B cell (primary cell): ENCODE measurements around the gene NOSTRIN. TPM values are rescaled to one million over a fixed set of nuclear protein-coding genes. Genes with fewer than 3 reads are reported as not detected.

Experiments used
- ATAC-seq: fragments of 200-7000 bp; cut with Tn5 transposase; one replicate; pipeline ENCODE4 v1.10.0; 2021; ENCODE audit warnings: low read depth, mild to moderate bottlenecking, moderate number of reproducible peaks, moderate library complexity
- CTCF ChIA-PET: fragments of 350-600 bp; sonication (Branson Sonifier 250); formaldehyde crosslinking; loops from one replicate; lab custom pipeline; 2021; ENCODE audit warnings: antibody characterized with exemption, inconsistent platforms; lab: Charles Lee
- POLR2A ChIA-PET: fragments of 350-600 bp; sonication (Branson Sonifier 250); formaldehyde crosslinking; loops from one replicate; lab custom pipeline; 2021; ENCODE audit warnings: antibody characterized with exemption; lab: Charles Lee
- DNase-seq: peaks from one replicate; pipeline ENCODE4 v3.0.0; 2013
- H2AFZ ChIP-seq: 2 replicates; pipeline ENCODE4 v1.6.1; 2012; ENCODE audit warnings: mild to moderate bottlenecking, low read depth, low read length; ENCODE audit not compliant: insufficient read depth, poor library complexity, severe bottlenecking
- H3K27ac ChIP-seq, 2 donors: 1 replicate in 1 of 2; 2 replicates in 1 of 2; pipeline ENCODE4 v1.5.1; 2012 to 2013; ENCODE audit warnings: low read length in 2 of 2, mild to moderate bottlenecking in 2 of 2, moderate library complexity in 1 of 2
- H3K27me3 ChIP-seq, 4 experiments: fragments of 200-600 bp in 1 of 4; sonication (generic) in 1 of 4; replicated peaks in 1 of 4; 1 replicate in 2 of 4; 2 replicates in 2 of 4; pipeline versions ENCODE4 v1.6.1 to v1.7.0; 2013 to 2016; ENCODE audit warnings: low read length in 3 of 4, mild to moderate bottlenecking in 2 of 4, mixed read lengths in 1 of 4, moderate library complexity in 1 of 4; ENCODE audit not compliant: insufficient read depth in 4 of 4, control insufficient read depth in 3 of 4; ENCODE audit errors: control extremely low read depth in 1 of 4
- H3K36me3 ChIP-seq, 2 experiments: replicated peaks in 1 of 2; 1 replicate in 1 of 2; 2 replicates in 1 of 2; pipeline versions ENCODE4 v1.6.1 to v1.7.1; 2013; ENCODE audit warnings: low read length in 1 of 2; ENCODE audit not compliant: insufficient read depth in 2 of 2, control insufficient read depth in 1 of 2; ENCODE audit errors: control extremely low read depth in 1 of 2, extremely low read depth in 1 of 2
- H3K4me1 ChIP-seq, 2 donors: fragments of 200-600 bp in 1 of 2; sonication (generic) in 1 of 2; 1 replicate in 1 of 2; 2 replicates in 1 of 2; pipeline versions ENCODE4 v1.5.1 to v1.6.1; 2013 to 2017; ENCODE audit warnings: low read length in 2 of 2; ENCODE audit not compliant: control insufficient read depth in 2 of 2, insufficient read depth in 2 of 2
- H3K4me2 ChIP-seq: replicated peaks from 2 replicates; pipeline ENCODE3; 2012; ENCODE audit warnings: mild to moderate bottlenecking, low read depth, low read length; ENCODE audit not compliant: poor library complexity, severe bottlenecking
- H3K4me3 ChIP-seq, 5 experiments: fragments of 200-600 bp in 1 of 5; sonication (generic) in 1 of 5; 1 replicate in 3 of 5; 2 replicates in 2 of 5; pipeline versions ENCODE4 v1.5.1 to v1.7.0; 2011 to 2016; ENCODE audit warnings: low read length in 4 of 5, mild to moderate bottlenecking in 4 of 5, low read depth in 2 of 5, control low read depth in 1 of 5, moderate library complexity in 1 of 5; ENCODE audit not compliant: insufficient read depth in 1 of 5; ENCODE audit errors: control extremely low read depth in 1 of 5, extremely low read depth in 1 of 5
- H3K79me2 ChIP-seq: fragments of 200-600 bp; sonication (generic); one replicate; pipeline ENCODE4 v1.6.0; 2016; ENCODE audit warnings: low read length; ENCODE audit not compliant: control insufficient read depth, insufficient read depth
- H3K9ac ChIP-seq: fragments of 200-600 bp; sonication (generic); 2 replicates; pipeline ENCODE4 v1.6.1; 2017; ENCODE audit warnings: mild to moderate bottlenecking, low read length, moderate library complexity
- H3K9me3 ChIP-seq, 3 donors: one replicate each; pipeline versions ENCODE4 v1.6.1 to v1.7.1; 2013; ENCODE audit warnings: low read length in 2 of 3; ENCODE audit not compliant: control insufficient read depth in 2 of 3, insufficient read depth in 1 of 3; ENCODE audit errors: control extremely low read depth in 1 of 3
- H4K20me1 ChIP-seq: 2 replicates; pipeline ENCODE4 v1.6.0; 2012; ENCODE audit warnings: mild to moderate bottlenecking, low read length; ENCODE audit not compliant: insufficient read depth, control insufficient read depth, poor library complexity, severe bottlenecking
- H3K27ac Mint-ChIP-seq: one replicate; pipeline ENCODE4 v1.8.0; 2021; ENCODE audit warnings: mixed read lengths
- H3K27me3 Mint-ChIP-seq: one replicate; pipeline ENCODE4 v1.8.0; 2021; ENCODE audit warnings: mixed read lengths
- H3K4me1 Mint-ChIP-seq: one replicate; pipeline ENCODE4 v1.8.0; 2021; ENCODE audit warnings: mixed read lengths
- H3K4me3 Mint-ChIP-seq: one replicate; pipeline ENCODE4 v1.8.0; 2021; ENCODE audit warnings: mixed read lengths
- H3K9me3 Mint-ChIP-seq: one replicate; pipeline ENCODE4 v1.8.0; 2022; ENCODE audit warnings: mixed read lengths; ENCODE audit not compliant: insufficient read depth
- EZH2 ChIP-seq: IDR thresholded peaks from 2 replicates; pipeline ENCODE4 v1.6.1; 2012; ENCODE audit warnings: borderline replicate concordance, low read depth, mild to moderate bottlenecking, moderate library complexity, low read length; ENCODE audit not compliant: insufficient read depth, poor library complexity, severe bottlenecking
- WGBS: methylation state at CpG from one replicate; pipeline ENCODE4 v1.1.5; 2013; ENCODE audit warnings: missing lambda C conversion rate; ENCODE audit not compliant: insufficient coverage; 5-methylcytosine and 5-hydroxymethylcytosine counted together
- intact Hi-C: fragments of 100-400 bp; cut with micrococcal nuclease; formaldehyde crosslinking; loops from one replicate; pipeline ENCODE4 v1.10.0; 2022
- polyA plus RNA-seq: library from polyadenylated mRNA; depleted of rRNA; stranded (reverse); fragments of >200 nt; gene quantifications from 2 replicates; pipeline ENCODE4 v1.2.3, GENCODE V29; 2012
- total RNA-seq, 2 donors: library from RNA; stranded (reverse); fragments of 120-200 nt in 1 of 2; gene quantifications; 1 replicate in 1 of 2; 2 replicates in 1 of 2; pipeline versions ENCODE4 v1.2.3 to v1.2.4, GENCODE V29; 2013 to 2022
- TF ChIP-seq, protein P1 (sequence below): fragments of 200-600 bp; IDR thresholded peaks from one replicate; pipeline ENCODE4 v1.8.0; 2022; ENCODE audit warnings: antibody characterized with exemption, mild to moderate bottlenecking

NOSTRIN gene
- total and polyA plus RNA-seq, 2 donors (not counting 1 experiment from before 2014, with no cell fraction given): not detected

- no peaks in the 10 kb centered on the region for H4K20me1 ChIP-seq
- no peaks in the 10 kb centered on the region for H3K79me2 ChIP-seq
- H3K36me3 ChIP-seq: no peaks in the 10 kb centered on the region
- no peak overlapping the region for H2AFZ ChIP-seq
- intact Hi-C loops: no loop called here
- H3K9ac ChIP-seq: no peak overlapping the region
- H3K27me3 ChIP-seq: peaks cover 0 to 2% (median 0%) of the 10 kb centered on the region in 4 experiments
- no peak for ATAC-seq
- Mint-ChIP-seq H3K27ac (no peak overlapping the region), H3K27me3 (no peaks in the 10 kb centered on the region), H3K4me3 (no peak overlapping the region), H3K4me1 (no peaks in the 10 kb centered on the region), H3K9me3 (no peaks in the 10 kb centered on the region)
- no peak for TF ChIP-seq EZH2
- TF ChIP-seq, protein P1, sequence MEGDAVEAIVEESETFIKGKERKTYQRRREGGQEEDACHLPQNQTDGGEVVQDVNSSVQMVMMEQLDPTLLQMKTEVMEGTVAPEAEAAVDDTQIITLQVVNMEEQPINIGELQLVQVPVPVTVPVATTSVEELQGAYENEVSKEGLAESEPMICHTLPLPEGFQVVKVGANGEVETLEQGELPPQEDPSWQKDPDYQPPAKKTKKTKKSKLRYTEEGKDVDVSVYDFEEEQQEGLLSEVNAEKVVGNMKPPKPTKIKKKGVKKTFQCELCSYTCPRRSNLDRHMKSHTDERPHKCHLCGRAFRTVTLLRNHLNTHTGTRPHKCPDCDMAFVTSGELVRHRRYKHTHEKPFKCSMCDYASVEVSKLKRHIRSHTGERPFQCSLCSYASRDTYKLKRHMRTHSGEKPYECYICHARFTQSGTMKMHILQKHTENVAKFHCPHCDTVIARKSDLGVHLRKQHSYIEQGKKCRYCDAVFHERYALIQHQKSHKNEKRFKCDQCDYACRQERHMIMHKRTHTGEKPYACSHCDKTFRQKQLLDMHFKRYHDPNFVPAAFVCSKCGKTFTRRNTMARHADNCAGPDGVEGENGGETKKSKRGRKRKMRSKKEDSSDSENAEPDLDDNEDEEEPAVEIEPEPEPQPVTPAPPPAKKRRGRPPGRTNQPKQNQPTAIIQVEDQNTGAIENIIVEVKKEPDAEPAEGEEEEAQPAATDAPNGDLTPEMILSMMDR: no peak
- no peak overlapping the region for H3K4me3 ChIP-seq
- H3K4me2 ChIP-seq: no peak overlapping the region
- H3K9me3 ChIP-seq: no peaks in the 10 kb centered on the region
- ChIA-PET POLR2A (no interaction called here), CTCF (interaction anchor here (0.7 kb wide), 1 partner anchor 432 kb away, joined by 3 read pairs; no protein-coding TSS in a partner anchor)
- no peaks in the 10 kb centered on the region for H3K4me1 ChIP-seq
- no peak overlapping the region for H3K27ac ChIP-seq
- WGBS: 83% methylated on average over 1 of the region's 1 CpG
- no peak for DNase-seq
Measured at GRCh38 chr2:168787782-168788376, 14.6 kb upstream of the NOSTRIN start.

DNA sequence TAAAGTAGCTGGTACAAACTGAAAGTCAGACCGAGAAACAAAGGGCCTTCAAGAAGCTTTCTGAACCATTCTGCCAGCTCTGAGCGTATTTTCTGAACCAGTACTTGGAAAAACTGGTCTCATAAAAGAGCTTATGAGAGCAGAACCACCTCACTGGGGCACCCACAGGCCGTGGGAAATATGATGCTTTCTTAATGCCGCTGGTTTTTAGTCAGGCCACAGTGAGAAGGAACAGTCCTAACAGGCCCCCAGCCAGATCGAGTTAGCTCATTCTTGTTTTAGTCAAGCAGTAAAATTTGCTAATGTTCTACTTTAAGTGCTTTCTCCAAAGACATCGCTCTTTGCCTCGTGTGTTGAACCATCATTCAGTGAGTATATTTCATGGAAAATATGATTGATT lies 12.7 kb upstream of the NOSTRIN start:
- intact Hi-C loops: no loop called here
- WGBS: 92% methylated on average over 5 of the region's 7 CpGs
- no peaks in the 10 kb centered on the region for H3K27me3 Mint-ChIP-seq
- Histone ChIP-seq H3K36me3 (no peaks in the 10 kb centered on the region), H3K4me3 (no peak overlapping the region), H3K4me2 (no peak overlapping the region), H3K79me2 (no peaks in the 10 kb centered on the region), H4K20me1 (no peaks in the 10 kb centered on the region), H3K9ac (no peak overlapping the region), H3K27me3 (peaks cover 0 to 2% (median 0%) of the 10 kb centered on the region in 4 experiments), H3K27ac (no peak overlapping the region), H3K9me3 (no peaks in the 10 kb centered on the region), H2AFZ (no peak overlapping the region), H3K4me1 (no peaks in the 10 kb centered on the region)
- ChIA-PET POLR2A (no interaction called here), CTCF (no interaction called here)
- DNase-seq: no peak
- no peaks in the 10 kb centered on the region for H3K4me1 Mint-ChIP-seq
- no peak overlapping the region for H3K27ac Mint-ChIP-seq
- H3K9me3 Mint-ChIP-seq: no peaks in the 10 kb centered on the region
- no peak for ATAC-seq
- TF ChIP-seq EZH2: no peak
- no peak overlapping the region for H3K4me3 Mint-ChIP-seq
